A549 (cell line): Measurements from ENCODE around the gene NCOA6. TPM values are rescaled to one million over a fixed set of nuclear protein-coding genes. Genes with fewer than 3 reads are reported as not detected.

Experiments
- ATAC-seq, 2 experiments: fragments of 200-7000 bp in 1 of 2; fragments of >200 bp in 1 of 2; cut with Nextera tagmentation in 1 of 2; cut with Tn5 transposase in 1 of 2; 3 replicates each; pipeline versions ENCODE4 v1.8.0 to v1.9.1; 2018 to 2020; ENCODE audit warnings: mild to moderate bottlenecking in 1 of 2, moderate library complexity in 1 of 2
- CTCF ChIA-PET: fragments of 300-600 bp; sonication (Branson Sonifier 250); formaldehyde crosslinking; extraction: SDS; loops from one replicate; lab custom pipeline; 2021; ENCODE audit warnings: antibody characterized with exemption, inconsistent platforms; lab: Yijun Ruan, JAX
- POLR2A ChIA-PET: fragments of 350-600 bp; formaldehyde crosslinking; extraction: SDS; loops from one replicate; lab custom pipeline; 2021; ENCODE audit warnings: antibody characterized with exemption, inconsistent platforms; lab: Yijun Ruan, JAX
- DNase-seq, 2 experiments: peaks; one replicate each; pipeline versions ENCODE4 v3.0.0 to v3.0.0-alpha.2; 2011 to 2016; ENCODE audit warnings: low read depth in 1 of 2, low spot score in 1 of 2
- FAIRE-seq: peaks from 2 replicates; lab custom pipeline; 2011; peaks lifted over from hg19 to GRCh38; lab: Jason Lieb, UNC
- H3K27ac ChIP-seq, 2 experiments: fragments of >200 bp; sonication (Bioruptor Twin); formaldehyde crosslinking; 3 replicates each; pipeline ENCODE4 v1.5.1; 2016 to 2017
- H3K4me1 ChIP-seq: fragments of >200 bp; sonication (Bioruptor Twin); formaldehyde crosslinking; 3 replicates; pipeline ENCODE4 v1.6.1; 2016
- H3K4me2 ChIP-seq: fragments of >200 bp; sonication (Bioruptor Twin); formaldehyde crosslinking; 3 replicates; pipeline ENCODE4 v1.6.1; 2016
- H3K4me3 ChIP-seq: fragments of >200 bp; sonication (Bioruptor Twin); formaldehyde crosslinking; 3 replicates; pipeline ENCODE4 v1.5.1; 2016
- H3K9me3 ChIP-seq: fragments of >200 bp; sonication (Bioruptor Twin); formaldehyde crosslinking; 3 replicates; pipeline ENCODE4 v1.6.1; 2016
- CHD4 ChIP-seq: fragments of 200-600 bp; sonication (generic); IDR thresholded peaks from 2 replicates; pipeline ENCODE4 v1.6.1; 2016; ENCODE audit warnings: antibody characterized with exemption, mild to moderate bottlenecking, borderline replicate concordance
- EHMT2 ChIP-seq: fragments of 200-600 bp; sonication (generic); IDR thresholded peaks from 2 replicates; pipeline ENCODE4 v1.6.1; 2016; ENCODE audit warnings: antibody characterized with exemption, low read depth, mild to moderate bottlenecking, moderate library complexity
- FOXS1 ChIP-seq: fragments of 250-450 bp; sonication (Bioruptor Pico); IDR thresholded peaks from 2 replicates; pipeline ENCODE4 v1.5.0; 2020; ENCODE audit warnings: mild to moderate bottlenecking, moderate library complexity
- HDAC2 ChIP-seq: fragments of 200-600 bp; sonication (generic); IDR thresholded peaks from 2 replicates; pipeline ENCODE4 v1.6.1; 2016
- HMGXB4 ChIP-seq: fragments of 250-450 bp; sonication (Bioruptor Pico); IDR thresholded peaks from 2 replicates; pipeline ENCODE4 v1.5.0; 2021; ENCODE audit warnings: mild to moderate bottlenecking, moderate library complexity, borderline replicate concordance
- HOXA7 ChIP-seq: fragments of 250-450 bp; sonication (Bioruptor Pico); IDR thresholded peaks from 2 replicates; pipeline ENCODE4 v1.5.0; 2020; ENCODE audit warnings: mild to moderate bottlenecking, moderate library complexity
- HOXB13 ChIP-seq: fragments of 250-450 bp; sonication (Bioruptor Pico); IDR thresholded peaks from 2 replicates; pipeline ENCODE4 v1.5.0; 2020; ENCODE audit warnings: low read depth, mild to moderate bottlenecking, moderate library complexity
- JUN ChIP-seq, 2 experiments: fragments of >200 bp; sonication (Bioruptor Twin); formaldehyde crosslinking; IDR thresholded peaks; 2 replicates in 1 of 2; 3 replicates in 1 of 2; pipeline ENCODE4 v1.6.1; 2016 to 2017
- JUNB ChIP-seq: fragments of >200 bp; sonication (Bioruptor Twin); formaldehyde crosslinking; IDR thresholded peaks from 2 replicates; pipeline ENCODE4 v1.6.1; 2016
- KDM1A ChIP-seq: fragments of 200-600 bp; sonication (generic); IDR thresholded peaks from 2 replicates; pipeline ENCODE4 v1.6.1; 2016; ENCODE audit warnings: low read depth, mild to moderate bottlenecking
- KDM5A ChIP-seq: fragments of 200-600 bp; sonication (generic); IDR thresholded peaks from 2 replicates; pipeline ENCODE4 v1.6.1; 2016; ENCODE audit warnings: antibody characterized with exemption, mild to moderate bottlenecking
- MYC ChIP-seq: IDR thresholded peaks from 2 replicates; pipeline ENCODE4 v1.6.1; 2012; ENCODE audit warnings: mild to moderate bottlenecking, inconsistent platforms, low read length, improper control_type of control experiment, borderline replicate concordance
- NR3C1 ChIP-seq: fragments of >200 bp; sonication (Bioruptor Twin); formaldehyde crosslinking; IDR thresholded peaks from 3 replicates; pipeline ENCODE4 v1.6.1; 2017
- PHF8 ChIP-seq: fragments of 200-600 bp; sonication (generic); IDR thresholded peaks from 2 replicates; pipeline ENCODE4 v1.6.1; 2016; ENCODE audit warnings: low read depth, mild to moderate bottlenecking, antibody characterized with exemption, moderate library complexity, borderline replicate concordance
- POLR2A ChIP-seq: IDR thresholded peaks from 2 replicates; pipeline ENCODE4 v1.6.1; 2012; ENCODE audit warnings: mild to moderate bottlenecking, low read length
- RCOR1 ChIP-seq: fragments of 150-350 bp; IDR thresholded peaks from 2 replicates; pipeline ENCODE4 v1.6.1; 2014; ENCODE audit warnings: antibody characterized with exemption, low read length, low read depth
- RFX5 ChIP-seq: fragments of 450-650 bp; IDR thresholded peaks from 2 replicates; pipeline ENCODE4 v1.7.1; 2014; ENCODE audit warnings: antibody characterized with exemption, mild to moderate bottlenecking, moderate library complexity
- SMC3 ChIP-seq: fragments of >200 bp; sonication (Bioruptor Twin); formaldehyde crosslinking; IDR thresholded peaks from 3 replicates; pipeline ENCODE4 v1.6.1; 2018; ENCODE audit warnings: inconsistent platforms
- SREBF2 ChIP-seq: fragments of 450-650 bp; IDR thresholded peaks from 2 replicates; pipeline ENCODE4 v1.6.1; 2014; ENCODE audit warnings: mild to moderate bottlenecking, moderate library complexity
- TFCP2L1 ChIP-seq: fragments of 250-450 bp; sonication (Bioruptor Pico); IDR thresholded peaks from 2 replicates; pipeline ENCODE4 v1.5.0; 2021; ENCODE audit warnings: mild to moderate bottlenecking
- ZSCAN20 ChIP-seq: fragments of 250-450 bp; sonication (Bioruptor Pico); IDR thresholded peaks from 2 replicates; pipeline ENCODE4 v1.8.0; 2022; ENCODE audit warnings: mild to moderate bottlenecking, moderate library complexity
- WGBS: methylation state at CpG from one replicate; pipeline ENCODE4 v1.1.6; 2017; ENCODE audit errors: missing lambda C conversion rate; 5-methylcytosine and 5-hydroxymethylcytosine counted together
- polyA plus RNA-seq, 4 experiments: library from polyadenylated mRNA; depleted of rRNA in 3 of 4; stranded (reverse); fragments of >200 nt; fragmentation: RNase III in 1 of 4; extraction: RNeasy Plus Mini Kit Qiagen cat#74134 plus additional on column Dnase treatment in 1 of 4; gene quantifications; 2 replicates in 3 of 4; 3 replicates in 1 of 4; pipeline ENCODE4 v1.2.3, GENCODE V29; 2011 to 2017
- TF ChIP-seq, protein P1 (sequence below): IDR thresholded peaks from 2 replicates; pipeline ENCODE4 v1.6.1; 2012; ENCODE audit warnings: low read depth, borderline replicate concordance
- TF ChIP-seq, protein P2 (sequence below): fragments of >200 bp; sonication (Bioruptor Twin); formaldehyde crosslinking; IDR thresholded peaks from 3 replicates; pipeline ENCODE4 v1.6.1; 2016
- TF ChIP-seq, protein P3 (sequence below): IDR thresholded peaks from 2 replicates; pipeline ENCODE4 v1.6.1; 2012
- TF ChIP-seq, protein P4 (sequence below): IDR thresholded peaks from 2 replicates; pipeline ENCODE4 v1.6.1; 2012

Gene NCOA6
- polyA plus RNA-seq, 2 of the 4 experiments (the other 2 are of a cell fraction): 15.8 to 18.0 TPM

- Histone ChIP-seq H3K4me2 (no peak overlapping the region), H3K4me3 (no peak overlapping the region), H3K4me1 (no peaks in the 10 kb centered on the region), H3K27ac (no peak overlapping the region), H3K9me3 (no peaks in the 10 kb centered on the region)
- FAIRE-seq (no peak), DNase-seq (no peak), ATAC-seq (no peak)
- ChIA-PET CTCF (interaction anchor here (0.5 to 3.9 kb wide), 6 partner anchors 11 to 403 kb away, joined by 3 to 32 read pairs (median 4); partner anchors contain the start of genes ACSS2 and GGT7), POLR2A (no interaction called here)
- 91% methylated on average over 7 of the region's 7 CpGs for WGBS
- TF ChIP-seq HOXA7 (CRISPR knock-in tag): no peak
- TF ChIP-seq RCOR1: no peak
- TF ChIP-seq HDAC2: no peak
- TF ChIP-seq EHMT2: no peak
- TF ChIP-seq SMC3: no peak
- TF ChIP-seq, protein P1, sequence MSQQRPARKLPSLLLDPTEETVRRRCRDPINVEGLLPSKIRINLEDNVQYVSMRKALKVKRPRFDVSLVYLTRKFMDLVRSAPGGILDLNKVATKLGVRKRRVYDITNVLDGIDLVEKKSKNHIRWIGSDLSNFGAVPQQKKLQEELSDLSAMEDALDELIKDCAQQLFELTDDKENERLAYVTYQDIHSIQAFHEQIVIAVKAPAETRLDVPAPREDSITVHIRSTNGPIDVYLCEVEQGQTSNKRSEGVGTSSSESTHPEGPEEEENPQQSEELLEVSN: no peak
- TF ChIP-seq MYC: no peak
- no peak for TF ChIP-seq KDM1A
- no peak for TF ChIP-seq CHD4
- TF ChIP-seq JUNB: no peak
- TF ChIP-seq NR3C1: no peak
- no peak for TF ChIP-seq SREBF2
- no peak for TF ChIP-seq FOXS1 (CRISPR knock-in tag)
- TF ChIP-seq, protein P2, sequence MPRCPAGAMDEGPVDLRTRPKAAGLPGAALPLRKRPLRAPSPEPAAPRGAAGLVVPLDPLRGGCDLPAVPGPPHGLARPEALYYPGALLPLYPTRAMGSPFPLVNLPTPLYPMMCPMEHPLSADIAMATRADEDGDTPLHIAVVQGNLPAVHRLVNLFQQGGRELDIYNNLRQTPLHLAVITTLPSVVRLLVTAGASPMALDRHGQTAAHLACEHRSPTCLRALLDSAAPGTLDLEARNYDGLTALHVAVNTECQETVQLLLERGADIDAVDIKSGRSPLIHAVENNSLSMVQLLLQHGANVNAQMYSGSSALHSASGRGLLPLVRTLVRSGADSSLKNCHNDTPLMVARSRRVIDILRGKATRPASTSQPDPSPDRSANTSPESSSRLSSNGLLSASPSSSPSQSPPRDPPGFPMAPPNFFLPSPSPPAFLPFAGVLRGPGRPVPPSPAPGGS: no peak
- no peak for TF ChIP-seq HMGXB4
- TF ChIP-seq ZSCAN20 (CRISPR knock-in tag): no peak
- TF ChIP-seq HOXB13 (CRISPR knock-in tag): no peak
- TF ChIP-seq, protein P3, sequence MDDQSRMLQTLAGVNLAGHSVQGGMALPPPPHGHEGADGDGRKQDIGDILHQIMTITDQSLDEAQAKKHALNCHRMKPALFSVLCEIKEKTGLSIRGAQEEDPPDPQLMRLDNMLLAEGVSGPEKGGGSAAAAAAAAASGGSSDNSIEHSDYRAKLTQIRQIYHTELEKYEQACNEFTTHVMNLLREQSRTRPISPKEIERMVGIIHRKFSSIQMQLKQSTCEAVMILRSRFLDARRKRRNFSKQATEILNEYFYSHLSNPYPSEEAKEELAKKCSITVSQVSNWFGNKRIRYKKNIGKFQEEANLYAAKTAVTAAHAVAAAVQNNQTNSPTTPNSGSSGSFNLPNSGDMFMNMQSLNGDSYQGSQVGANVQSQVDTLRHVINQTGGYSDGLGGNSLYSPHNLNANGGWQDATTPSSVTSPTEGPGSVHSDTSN: no peak
Observed at GRCh38 chr20:34861386-34862084, 36.1 kb upstream of the NCOA6 start.

- Histone ChIP-seq H3K4me3 (no peak overlapping the region), H3K9me3 (no peaks in the 10 kb centered on the region), H3K27ac (no peak overlapping the region), H3K4me1 (no peaks in the 10 kb centered on the region), H3K4me2 (no peak overlapping the region)
- POLR2A ChIA-PET: no interaction called here
- FAIRE-seq (no peak), DNase-seq (no peak), ATAC-seq (no peak)
- WGBS: 88% methylated on average over 7 of the region's 9 CpGs
- CTCF ChIA-PET: interaction anchor here (3.9 kb wide), 1 partner anchor 13 kb away, joined by 32 read pairs; the partner anchor contains the start of gene GGT7
- TF ChIP-seq PHF8 (no peak), RFX5 (no peak), POLR2A (no peak), JUN (IDR thresholded peaks at IDR 0.05) (no peak), KDM5A (no peak), TFCP2L1 (CRISPR knock-in tag) (no peak)
- TF ChIP-seq, protein P4, sequence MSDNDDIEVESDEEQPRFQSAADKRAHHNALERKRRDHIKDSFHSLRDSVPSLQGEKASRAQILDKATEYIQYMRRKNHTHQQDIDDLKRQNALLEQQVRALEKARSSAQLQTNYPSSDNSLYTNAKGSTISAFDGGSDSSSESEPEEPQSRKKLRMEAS: no peak
Observed at GRCh38 chr20:34859826-34860545, 34.5 kb upstream of the NCOA6 start.
